ENCODE data around the gene ADAT1.

ADAT1 gene

DNA sequence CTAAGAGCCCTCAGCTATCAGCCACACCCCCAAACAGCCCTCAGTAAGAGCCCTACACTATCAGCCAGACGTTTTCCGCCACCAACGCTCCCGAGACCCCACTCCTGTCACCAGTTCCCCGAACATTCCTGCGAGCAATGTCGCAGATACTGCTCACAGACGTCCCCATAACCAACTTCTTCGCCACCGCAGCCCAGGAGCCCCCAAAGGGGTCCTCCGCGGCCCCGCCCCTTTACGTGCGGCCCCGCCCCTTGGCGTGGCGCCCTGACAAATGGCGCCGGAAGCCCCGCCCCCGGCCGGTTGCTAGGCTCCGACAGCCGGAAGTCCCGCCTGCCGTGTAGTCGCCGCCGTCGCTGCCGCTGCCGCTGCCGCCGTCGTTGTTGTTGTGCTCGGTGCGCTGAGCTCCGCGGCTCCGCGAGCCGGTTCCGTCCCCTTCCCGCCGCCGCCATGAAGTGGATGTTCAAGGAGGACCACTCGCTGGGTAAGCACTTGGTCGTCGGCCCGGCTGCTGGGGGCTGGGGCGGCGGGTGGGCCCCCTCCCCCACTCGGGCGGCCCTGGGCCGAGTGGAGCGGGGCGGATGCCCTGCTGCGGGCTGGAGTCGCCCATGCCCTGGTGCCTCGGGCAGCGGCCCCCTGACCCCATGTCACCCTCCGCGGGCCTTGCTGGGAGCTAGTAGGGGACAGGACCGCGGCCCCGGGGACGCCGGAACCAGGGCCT lies 56.9 kb downstream of the ADAT1 start, which contains the start of gene GABARAPL2 (continued):
- TF ChIP-seq ZNF394 (tag by site-specific recombination; IDR thresholded peaks at IDR 0.05; ENCODE audit: borderline replicate concordance) = 0 out of 2 replicates have a peak, but pooled peaks have one; percentile 2
- TF ChIP-seq GLI2 (tag by site-specific recombination; IDR thresholded peaks at IDR 0.05; ENCODE audit: borderline replicate concordance, low read depth) = no peak
- no peak for TF ChIP-seq ZNF548 (tag by site-specific recombination; IDR thresholded peaks at IDR 0.05)
- no peak for TF ChIP-seq ZNF426 (tag by site-specific recombination; IDR thresholded peaks at IDR 0.05)
- TF ChIP-seq ZNF280D (tag by site-specific recombination; IDR thresholded peaks at IDR 0.05) = no peak
- TF ChIP-seq ZNF114 (tag by site-specific recombination; IDR thresholded peaks at IDR 0.05) = no peak
- TF ChIP-seq ZNF549 (tag by site-specific recombination; IDR thresholded peaks at IDR 0.05) = no peak
- TF ChIP-seq, protein P1, sequence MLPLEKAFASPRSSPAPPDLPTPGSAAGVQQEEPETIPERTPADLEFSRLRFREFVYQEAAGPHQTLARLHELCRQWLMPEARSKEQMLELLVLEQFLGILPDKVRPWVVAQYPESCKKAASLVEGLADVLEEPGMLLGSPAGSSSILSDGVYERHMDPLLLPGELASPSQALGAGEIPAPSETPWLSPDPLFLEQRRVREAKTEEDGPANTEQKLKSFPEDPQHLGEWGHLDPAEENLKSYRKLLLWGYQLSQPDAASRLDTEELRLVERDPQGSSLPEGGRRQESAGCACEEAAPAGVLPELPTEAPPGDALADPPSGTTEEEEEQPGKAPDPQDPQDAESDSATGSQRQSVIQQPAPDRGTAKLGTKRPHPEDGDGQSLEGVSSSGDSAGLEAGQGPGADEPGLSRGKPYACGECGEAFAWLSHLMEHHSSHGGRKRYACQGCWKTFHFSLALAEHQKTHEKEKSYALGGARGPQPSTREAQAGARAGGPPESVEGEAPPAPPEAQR (tag by site-specific recombination; IDR thresholded peaks at IDR 0.05) = 0 out of 2 replicates have a peak, but pooled peaks have one; percentile 19
- TF ChIP-seq KLF1 (tag by site-specific recombination; IDR thresholded peaks at IDR 0.05) = peak; percentile 78
- no peak for TF ChIP-seq ZNF311 (tag by site-specific recombination; IDR thresholded peaks at IDR 0.05; ENCODE audit: borderline replicate concordance)
- no peak for TF ChIP-seq INSM2 (tag by site-specific recombination; IDR thresholded peaks at IDR 0.05)
- no peak for TF ChIP-seq ZSCAN23 (tag by site-specific recombination; IDR thresholded peaks at IDR 0.05)
- TF ChIP-seq ZBTB11 (tag by site-specific recombination; conservative IDR thresholded peaks at IDR 0.05; ENCODE audit: low read depth) = peak; percentile 65; the same call in 1 of the 2 replicates
- 0 out of 2 replicates have a peak, but pooled peaks have one; percentile 22 for TF ChIP-seq ZFHX2 (tag by site-specific recombination; conservative IDR thresholded peaks at IDR 0.05)
- TF ChIP-seq SETDB1 (IDR thresholded peaks at IDR 0.05; ENCODE audit: insufficient read length, low read length) = no peak
- TF ChIP-seq MZF1 (tag by site-specific recombination; IDR thresholded peaks at IDR 0.05; ENCODE audit: borderline replicate concordance) = no peak; the same call in 1 of the 2 replicates
- no peak for TF ChIP-seq PRDM1 (tag by site-specific recombination; IDR thresholded peaks at IDR 0.05)
- no peak for TF ChIP-seq ZNF837 (tag by site-specific recombination; IDR thresholded peaks at IDR 0.05)
- no peak for TF ChIP-seq SCRT1 (tag by site-specific recombination; IDR thresholded peaks at IDR 0.05; ENCODE audit: borderline replicate concordance)
- no peak for TF ChIP-seq ZFP37 (tag by site-specific recombination; IDR thresholded peaks at IDR 0.05)
- no peak for TF ChIP-seq ZSCAN16 (tag by site-specific recombination; IDR thresholded peaks at IDR 0.05)
- TF ChIP-seq RBAK (tag by site-specific recombination; IDR thresholded peaks at IDR 0.05) = no peak
- 0 out of 2 replicates have a peak, but pooled peaks have one; percentile 20 for TF ChIP-seq ZNF221 (tag by site-specific recombination; IDR thresholded peaks at IDR 0.05; ENCODE audit: borderline replicate concordance)
- no peak for TF ChIP-seq ZFP3 (tag by site-specific recombination; IDR thresholded peaks at IDR 0.05; ENCODE audit: low read depth)
- TF ChIP-seq BCL11B (tag by site-specific recombination; IDR thresholded peaks at IDR 0.05; ENCODE audit: low read depth) = no peak
- peak; percentile 89 for TF ChIP-seq ZNF692 (tag by site-specific recombination; IDR thresholded peaks at IDR 0.05)
- peak; percentile 60; the same call in 1 of the 2 replicates for TF ChIP-seq ZNF707 (tag by site-specific recombination; IDR thresholded peaks at IDR 0.05)
- TF ChIP-seq ZNF354C (tag by site-specific recombination; IDR thresholded peaks at IDR 0.05; ENCODE audit: borderline replicate concordance, low read depth) = no peak
